IPS-NIHi7 (cell line): Measurements from ENCODE around the gene SLC44A1.
A peak's percentile ranks its signal among the peaks of the same experiment; 100 is the strongest.

Experiments used
- DNase-seq: peaks from one replicate; pipeline ENCODE4 v3.0.0; 2012; ENCODE audit warnings: mixed read lengths; ENCODE audit errors: extremely low spot score

SLC44A1 gene

GRCh38 chr9:105333076-105333475 lies 88.6 kb downstream of the SLC44A1 start:
- DNase-seq = no peak

GRCh38 chr9:105333811-105334210 lies 89.4 kb downstream of the SLC44A1 start:
- no peak for DNase-seq

GRCh38 chr9:105338308-105338707 lies 93.9 kb downstream of the SLC44A1 start:
- DNase-seq = no peak

GRCh38 chr9:105339849-105340248 lies 95.4 kb downstream of the SLC44A1 start:
- no peak for DNase-seq

- DNase-seq = no peak
Observed at GRCh38 chr9:105341434-105342146, 97.1 kb downstream of the SLC44A1 start.

GRCh38 chr9:105342147-105342505 lies 97.7 kb downstream of the SLC44A1 start:
- no peak for DNase-seq

- DNase-seq = no peak
Observed at GRCh38 chr9:105344283-105344682, 99.8 kb downstream of the SLC44A1 start.

GRCh38 chr9:105345626-105346025 lies 101.2 kb downstream of the SLC44A1 start:
- DNase-seq = no peak

- DNase-seq = no peak
Observed at GRCh38 chr9:105346273-105346672, 101.8 kb downstream of the SLC44A1 start.

GRCh38 chr9:105354448-105354847 lies 110.0 kb downstream of the SLC44A1 start:
- DNase-seq = no peak

GRCh38 chr9:105355781-105356180 lies 111.3 kb downstream of the SLC44A1 start:
- DNase-seq = no peak

GRCh38 chr9:105357937-105358336 lies 113.5 kb downstream of the SLC44A1 start:
- no peak for DNase-seq

- DNase-seq = no peak
Observed at GRCh38 chr9:105359892-105360291, 115.4 kb downstream of the SLC44A1 start.

- DNase-seq = peak; percentile 16
Observed at GRCh38 chr9:105360344-105360743, 115.9 kb downstream of the SLC44A1 start.

- no peak for DNase-seq
Observed at GRCh38 chr9:105361873-105362272, 117.4 kb downstream of the SLC44A1 start.

GRCh38 chr9:105362470-105362869 lies 118.0 kb downstream of the SLC44A1 start:
- no peak for DNase-seq

- no peak for DNase-seq
Observed at GRCh38 chr9:105363837-105364236, 119.4 kb downstream of the SLC44A1 start.

- DNase-seq = no peak
Observed at GRCh38 chr9:105369911-105370310, 125.5 kb downstream of the SLC44A1 start.

GRCh38 chr9:105373723-105374122 lies 129.3 kb downstream of the SLC44A1 start:
- no peak for DNase-seq

GRCh38 chr9:105375323-105375722 lies 130.9 kb downstream of the SLC44A1 start:
- DNase-seq = no peak

GRCh38 chr9:105376893-105377292 lies 132.4 kb downstream of the SLC44A1 start:
- DNase-seq = no peak

GRCh38 chr9:105385381-105385985 lies 141.0 kb downstream of the SLC44A1 start:
- no peak for DNase-seq

- no peak for DNase-seq
Observed at GRCh38 chr9:105389796-105390195, 145.3 kb downstream of the SLC44A1 start.

- DNase-seq = no peak
Observed at GRCh38 chr9:105390871-105391270, 146.4 kb downstream of the SLC44A1 start.
